ENCODE data around the gene RBCK1.

GRCh38 chr20:391041-391711, 16.9 kb upstream of the RBCK1 start:
- TF ChIP-seq CTCF (IDR thresholded peaks at IDR 0.05) (no peak), POLR2A (IDR thresholded peaks at IDR 0.05) (no peak)

Measured in ovary (tissue), 3 donors.